Measurements from ENCODE around the gene SDCBP2. TPM values are rescaled to one million over a fixed set of nuclear protein-coding genes. Genes with fewer than 3 reads are reported as not detected.

The SDCBP2 gene
- total RNA-seq, 4 donors from 2014 or later, result 18.0 to 37.6 (median 34.7) TPM

DNA sequence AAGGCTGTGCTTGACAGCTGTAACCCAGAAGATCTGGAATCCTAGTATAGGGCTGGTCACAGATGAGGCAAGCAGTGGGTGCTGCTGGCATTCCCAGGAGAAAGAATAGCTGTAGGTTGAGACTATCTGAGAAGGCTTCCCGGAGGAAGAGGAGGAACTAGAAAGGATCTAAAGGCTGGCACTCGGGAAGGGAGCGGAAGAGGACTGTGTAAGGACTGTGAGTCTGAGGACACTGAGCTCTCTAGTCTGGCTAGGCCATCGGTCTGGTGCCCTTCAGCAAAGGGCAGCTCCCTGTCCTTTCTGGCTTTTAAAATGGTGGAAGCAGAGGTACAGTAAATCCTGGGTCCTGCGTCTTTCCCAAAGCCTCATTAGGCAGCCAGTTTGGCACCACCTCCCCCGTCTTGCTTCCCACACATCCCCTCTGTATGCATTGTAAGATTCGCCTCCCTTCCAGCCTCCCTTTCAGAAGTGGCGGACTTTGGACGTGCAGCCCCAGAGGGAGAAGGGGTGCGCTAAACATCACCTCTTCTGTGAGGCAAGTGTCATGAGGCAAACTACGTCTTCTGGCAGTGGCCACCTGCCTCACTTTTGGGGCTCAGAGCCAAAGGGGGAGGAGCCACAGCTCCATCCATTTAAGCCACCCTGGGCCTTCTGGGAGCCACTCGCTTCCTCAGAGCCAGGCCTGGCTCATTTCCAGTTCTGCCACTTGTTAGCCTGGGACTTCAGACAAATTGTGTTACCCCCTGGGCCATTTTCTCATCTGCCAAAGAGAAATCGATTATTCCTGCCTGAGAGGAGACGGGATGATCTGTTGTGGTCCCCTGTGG is 54.2 kb downstream of the SDCBP2 start:
- H3K36me3 ChIP-seq, result no peaks in the 10 kb centered on the region
- intact Hi-C loops (cut with DNase I), result no loop called here
- 91 to 96% methylated on average over 13 to 14 of the region's 14 CpGs for WGBS, 2 donors
- peaks cover 16 to 28% of the 10 kb centered on the region in 2 donors for H3K4me1 ChIP-seq
- no peak overlapping the region for H3K4me3 ChIP-seq (replicated peaks in 1 of 3)
- H3K9me3 ChIP-seq, result no peaks in the 10 kb centered on the region
- no peak for TF ChIP-seq POLR2A (IDR thresholded peaks at IDR 0.05)
- TF ChIP-seq, protein P1, sequence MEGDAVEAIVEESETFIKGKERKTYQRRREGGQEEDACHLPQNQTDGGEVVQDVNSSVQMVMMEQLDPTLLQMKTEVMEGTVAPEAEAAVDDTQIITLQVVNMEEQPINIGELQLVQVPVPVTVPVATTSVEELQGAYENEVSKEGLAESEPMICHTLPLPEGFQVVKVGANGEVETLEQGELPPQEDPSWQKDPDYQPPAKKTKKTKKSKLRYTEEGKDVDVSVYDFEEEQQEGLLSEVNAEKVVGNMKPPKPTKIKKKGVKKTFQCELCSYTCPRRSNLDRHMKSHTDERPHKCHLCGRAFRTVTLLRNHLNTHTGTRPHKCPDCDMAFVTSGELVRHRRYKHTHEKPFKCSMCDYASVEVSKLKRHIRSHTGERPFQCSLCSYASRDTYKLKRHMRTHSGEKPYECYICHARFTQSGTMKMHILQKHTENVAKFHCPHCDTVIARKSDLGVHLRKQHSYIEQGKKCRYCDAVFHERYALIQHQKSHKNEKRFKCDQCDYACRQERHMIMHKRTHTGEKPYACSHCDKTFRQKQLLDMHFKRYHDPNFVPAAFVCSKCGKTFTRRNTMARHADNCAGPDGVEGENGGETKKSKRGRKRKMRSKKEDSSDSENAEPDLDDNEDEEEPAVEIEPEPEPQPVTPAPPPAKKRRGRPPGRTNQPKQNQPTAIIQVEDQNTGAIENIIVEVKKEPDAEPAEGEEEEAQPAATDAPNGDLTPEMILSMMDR (IDR thresholded peaks at IDR 0.05), result no peak
- H3K27ac ChIP-seq, result no peak overlapping the region
- DNase-seq, result no peak
- no peaks in the 10 kb centered on the region for H3K27me3 ChIP-seq

DNA sequence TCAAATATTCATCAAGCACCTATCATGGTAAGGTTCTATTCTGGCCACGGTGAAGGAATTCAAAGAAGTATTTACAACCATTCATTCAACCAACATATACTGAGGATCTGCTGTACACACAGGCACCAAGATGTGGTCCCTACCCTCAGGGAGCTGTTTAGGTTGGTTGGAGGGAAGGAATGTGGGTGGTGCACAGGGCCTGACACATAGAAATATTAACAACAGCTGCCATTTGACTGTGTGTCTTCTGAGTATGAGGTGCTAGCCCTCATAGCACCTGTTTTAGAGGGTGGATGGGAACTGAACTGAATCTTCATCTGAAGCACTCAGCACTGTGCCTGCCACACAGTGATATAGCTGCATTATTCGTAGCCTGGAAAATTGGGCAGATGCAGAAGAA is 55.6 kb downstream of the SDCBP2 start:
- Histone ChIP-seq H3K36me3 (no peaks in the 10 kb centered on the region), H3K4me3 (replicated peaks in 1 of 3) (no peak overlapping the region), H3K9me3 (no peaks in the 10 kb centered on the region), H3K27me3 (no peaks in the 10 kb centered on the region), H3K4me1 (peaks cover 16 to 28% of the 10 kb centered on the region in 2 donors), H3K27ac (peak overlapping the region in 1 of 3 donors; percentile 19)
- intact Hi-C loops (cut with DNase I), result no loop called here
- WGBS, 2 donors, result 73 to 79% methylated on average over 2 of the region's 2 CpGs
- TF ChIP-seq, protein P1 (IDR thresholded peaks at IDR 0.05), result no peak
- no peak for TF ChIP-seq POLR2A (IDR thresholded peaks at IDR 0.05)
- DNase-seq, result peak in 1 of 2 donors; percentile 26

DNA sequence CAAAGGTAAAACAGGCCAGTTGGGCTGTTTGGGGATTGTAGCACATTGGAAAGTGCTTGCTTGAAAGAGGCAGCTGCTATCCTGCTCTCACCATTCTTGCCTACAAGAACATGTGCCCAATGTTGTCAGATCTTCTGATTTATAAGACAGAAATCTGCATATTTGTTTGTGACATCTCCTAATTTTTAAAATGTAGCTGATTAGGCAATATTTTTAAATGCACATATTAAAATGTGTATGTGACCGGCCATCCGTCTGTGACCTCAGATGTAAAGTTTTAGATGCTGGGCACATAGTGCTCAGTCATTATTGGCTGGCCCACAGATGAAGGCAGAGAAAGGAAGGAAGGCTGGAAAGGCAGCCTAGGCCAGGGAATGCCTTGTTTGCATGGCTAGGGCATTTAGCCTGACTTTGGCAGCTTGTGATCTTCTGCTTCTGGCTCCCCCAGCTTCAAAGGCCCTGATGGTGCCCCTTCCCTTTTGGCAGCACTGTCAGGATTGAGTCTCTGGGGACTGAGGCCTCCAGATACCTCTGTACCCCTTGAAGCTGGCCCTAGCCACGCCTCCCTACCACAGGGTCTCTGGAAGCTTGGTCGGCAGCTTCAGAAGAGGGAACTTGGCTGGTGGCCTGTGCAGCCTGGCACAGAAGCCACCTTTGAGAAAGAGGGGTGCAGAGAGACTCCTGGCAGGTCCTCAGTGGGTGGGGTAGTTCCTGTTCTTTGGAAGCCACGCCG is 56.4 kb downstream of the SDCBP2 start:
- no peaks in the 10 kb centered on the region for H3K36me3 ChIP-seq
- intact Hi-C loops (cut with DNase I), result no loop called here
- H3K4me3 ChIP-seq (replicated peaks in 1 of 3), result no peak overlapping the region
- TF ChIP-seq, protein P1 (IDR thresholded peaks at IDR 0.05), result no peak
- TF ChIP-seq POLR2A (IDR thresholded peaks at IDR 0.05), result no peak
- H3K9me3 ChIP-seq, result no peaks in the 10 kb centered on the region
- WGBS, 2 donors, result 56 to 59% methylated on average over 4 to 6 of the region's 6 CpGs
- peaks cover 16 to 28% of the 10 kb centered on the region in 2 donors for H3K4me1 ChIP-seq
- peak overlapping the region in 2 of 3 donors; percentile 19 to 29 for H3K27ac ChIP-seq
- peak; percentile 43 to 60 for DNase-seq
- H3K27me3 ChIP-seq, result no peaks in the 10 kb centered on the region

DNA sequence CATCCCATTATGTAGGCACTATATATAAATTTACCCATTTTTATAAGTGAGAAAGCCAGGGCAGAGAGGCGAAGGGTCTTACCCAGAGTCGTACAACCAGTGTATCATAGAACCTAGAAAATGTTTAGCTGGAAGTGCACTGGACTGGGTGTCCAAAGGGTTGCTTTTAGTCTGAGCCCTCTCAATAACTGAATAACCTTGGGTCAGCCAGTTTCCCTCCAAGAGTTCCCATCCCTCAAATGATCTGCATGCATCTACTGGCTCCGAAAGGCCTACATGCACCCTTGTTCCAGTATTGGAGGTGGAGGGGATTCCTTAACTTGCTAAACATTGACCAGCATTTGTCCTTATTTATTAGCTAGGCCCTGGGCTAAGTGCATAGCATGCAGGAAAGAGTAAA is 59.1 kb downstream of the SDCBP2 start:
- DNase-seq, result no peak
- Histone ChIP-seq H3K27me3 (no peaks in the 10 kb centered on the region), H3K4me1 (peaks cover 22% of the 10 kb centered on the region in 2 donors), H3K36me3 (no peaks in the 10 kb centered on the region), H3K4me3 (replicated peaks in 1 of 3) (no peak overlapping the region), H3K27ac (no peak overlapping the region), H3K9me3 (no peaks in the 10 kb centered on the region)
- WGBS, 2 donors, result 94 to 99% methylated on average over 3 of the region's 3 CpGs
- TF ChIP-seq, protein P1 (IDR thresholded peaks at IDR 0.05), result no peak
- TF ChIP-seq POLR2A (IDR thresholded peaks at IDR 0.05), result no peak
- intact Hi-C loops (cut with DNase I), result no loop called here

DNA sequence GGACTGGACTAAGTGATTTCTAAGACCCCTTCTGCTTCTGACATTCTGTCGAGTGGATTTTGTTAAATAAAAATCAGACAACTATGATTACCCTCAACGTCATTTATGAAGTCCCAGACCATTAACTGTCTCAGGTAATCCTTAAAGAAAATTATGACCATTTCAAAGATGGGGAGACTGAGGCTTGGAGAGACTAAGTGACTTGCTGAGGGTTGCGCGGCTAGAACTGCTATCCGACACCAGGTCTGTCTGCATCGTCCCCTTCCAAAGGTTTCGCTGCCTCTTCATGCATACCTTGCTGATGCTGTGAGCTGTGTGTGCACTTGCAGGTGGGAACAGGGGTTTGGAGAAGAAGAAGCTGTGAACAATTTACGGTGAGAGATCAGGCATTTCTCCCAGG is 59.7 kb downstream of the SDCBP2 start:
- no peaks in the 10 kb centered on the region for H3K27me3 ChIP-seq
- no peak overlapping the region for H3K27ac ChIP-seq
- 92 to 95% methylated on average over 8 of the region's 8 CpGs for WGBS, 2 donors
- intact Hi-C loops (cut with DNase I), result no loop called here
- H3K4me3 ChIP-seq (replicated peaks in 1 of 3), result no peak overlapping the region
- TF ChIP-seq, protein P1 (IDR thresholded peaks at IDR 0.05), result no peak
- no peak for TF ChIP-seq POLR2A (IDR thresholded peaks at IDR 0.05)
- DNase-seq, result no peak
- peaks cover 22% of the 10 kb centered on the region in 2 donors for H3K4me1 ChIP-seq
- H3K36me3 ChIP-seq, result no peaks in the 10 kb centered on the region
- no peaks in the 10 kb centered on the region for H3K9me3 ChIP-seq
